Subcutaneous abdominal adipose tissue (tissue), 5 donors: ENCODE results near the gene LEMD3.
"Not testable (repeated sequence)": the region's sequence is repeated elsewhere in the genome, so short reads cannot be mapped to it uniquely, and the experiment has no call there.

Experiments
- H3K27ac ChIP-seq: one replicate; pipeline ENCODE4 v1.7.0; 2013; ENCODE audit warnings: low read depth, mild to moderate bottlenecking, inconsistent platforms, low read length, moderate library complexity
- H3K27me3 ChIP-seq, 5 donors: one replicate each; pipeline ENCODE4 v1.7.0; 2013; ENCODE audit warnings: low read length in 5 of 5, inconsistent platforms in 1 of 5; ENCODE audit not compliant: control insufficient read depth in 5 of 5, insufficient read depth in 4 of 5
- H3K36me3 ChIP-seq, 5 donors: one replicate each; pipeline ENCODE4 v1.7.0; 2013; ENCODE audit warnings: low read length in 5 of 5; ENCODE audit not compliant: control insufficient read depth in 5 of 5, insufficient read depth in 5 of 5
- H3K4me1 ChIP-seq, 5 donors: one replicate each; pipeline ENCODE4 v1.7.0; 2013; ENCODE audit warnings: low read length in 5 of 5, mild to moderate bottlenecking in 3 of 5, moderate library complexity in 1 of 5; ENCODE audit not compliant: control insufficient read depth in 5 of 5, insufficient read depth in 5 of 5
- H3K4me3 ChIP-seq, 5 donors: one replicate each; pipeline ENCODE4 v1.7.0; 2013; ENCODE audit warnings: low read length in 5 of 5, low read depth in 1 of 5
- H3K9ac ChIP-seq, 5 donors: one replicate each; pipeline ENCODE4 v1.7.0; 2013; ENCODE audit warnings: low read length in 5 of 5, mild to moderate bottlenecking in 4 of 5, moderate library complexity in 3 of 5
- H3K9me3 ChIP-seq, 5 donors: one replicate each; pipeline ENCODE4 v1.7.0; 2013; ENCODE audit warnings: low read length in 5 of 5; ENCODE audit not compliant: control insufficient read depth in 5 of 5
- donor health status: healthy.
- donor health status: healthy.
- donor health status: healthy.
- donor health status: healthy.
- donor health status: healthy.

LEMD3 gene

DNA sequence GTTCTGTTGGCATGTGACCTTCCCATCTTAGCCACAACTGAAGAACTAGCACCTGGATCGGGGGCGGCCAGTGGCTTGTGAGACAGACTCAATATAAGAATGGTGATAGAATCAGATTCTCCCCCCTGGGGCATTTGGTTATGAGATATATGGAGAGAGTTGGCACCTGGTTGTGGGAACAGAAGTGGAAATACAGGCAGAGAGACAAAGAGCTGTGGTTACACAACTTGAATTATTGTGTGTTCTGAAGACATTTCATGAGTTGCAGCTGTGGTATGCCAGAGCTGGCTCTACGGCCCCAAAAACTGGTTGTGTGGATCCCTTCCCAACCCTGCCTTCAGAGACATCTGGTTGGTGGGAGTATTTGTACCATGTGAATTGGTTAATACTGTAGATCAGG is 106.2 kb downstream of the LEMD3 start:
- Histone ChIP-seq H3K4me1 (peaks cover 0 to 13% (median 11%) of the 10 kb centered on the region in 5 donors), H3K36me3 (no peaks in the 10 kb centered on the region), H3K4me3 (no peak overlapping the region), H3K9ac (no peak overlapping the region), H3K27me3 (no peaks in the 10 kb centered on the region), H3K9me3 (no peaks in the 10 kb centered on the region), H3K27ac (no peak overlapping the region)

DNA sequence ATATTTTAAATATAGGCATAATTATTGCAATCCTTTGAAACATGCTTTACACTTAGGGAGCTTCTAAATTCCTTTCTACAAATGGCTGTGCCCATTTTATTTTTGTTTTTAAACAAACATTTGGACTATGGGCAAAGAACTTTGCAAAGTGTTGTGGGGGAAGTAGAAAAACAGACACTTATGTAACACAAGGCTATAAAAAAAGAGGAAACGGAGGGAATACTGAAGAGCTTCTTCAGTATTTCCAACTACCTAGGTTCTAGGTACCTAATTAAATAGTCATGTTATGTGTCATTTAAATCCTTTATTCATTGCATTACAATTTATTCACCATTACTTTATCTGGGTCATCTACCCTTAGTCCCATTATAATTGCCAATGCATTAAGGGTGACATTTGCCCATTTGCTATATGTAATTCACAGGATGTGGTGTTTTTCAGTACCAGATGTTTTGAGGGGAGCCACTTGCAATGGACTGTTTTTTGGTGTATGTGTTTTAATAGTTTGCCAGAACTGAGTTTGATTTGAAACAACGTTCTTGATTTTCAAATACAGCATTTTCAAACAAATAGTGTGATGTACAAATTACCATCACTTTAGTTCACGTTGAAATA is 107.6 kb downstream of the LEMD3 start:
- H3K9ac ChIP-seq = no peak overlapping the region
- H3K4me1 ChIP-seq = peaks cover 0 to 13% (median 11%) of the 10 kb centered on the region in 5 donors
- H3K36me3 ChIP-seq = no peaks in the 10 kb centered on the region
- no peaks in the 10 kb centered on the region for H3K9me3 ChIP-seq
- H3K27me3 ChIP-seq = no peaks in the 10 kb centered on the region
- H3K4me3 ChIP-seq = no peak overlapping the region
- no peak overlapping the region for H3K27ac ChIP-seq

DNA sequence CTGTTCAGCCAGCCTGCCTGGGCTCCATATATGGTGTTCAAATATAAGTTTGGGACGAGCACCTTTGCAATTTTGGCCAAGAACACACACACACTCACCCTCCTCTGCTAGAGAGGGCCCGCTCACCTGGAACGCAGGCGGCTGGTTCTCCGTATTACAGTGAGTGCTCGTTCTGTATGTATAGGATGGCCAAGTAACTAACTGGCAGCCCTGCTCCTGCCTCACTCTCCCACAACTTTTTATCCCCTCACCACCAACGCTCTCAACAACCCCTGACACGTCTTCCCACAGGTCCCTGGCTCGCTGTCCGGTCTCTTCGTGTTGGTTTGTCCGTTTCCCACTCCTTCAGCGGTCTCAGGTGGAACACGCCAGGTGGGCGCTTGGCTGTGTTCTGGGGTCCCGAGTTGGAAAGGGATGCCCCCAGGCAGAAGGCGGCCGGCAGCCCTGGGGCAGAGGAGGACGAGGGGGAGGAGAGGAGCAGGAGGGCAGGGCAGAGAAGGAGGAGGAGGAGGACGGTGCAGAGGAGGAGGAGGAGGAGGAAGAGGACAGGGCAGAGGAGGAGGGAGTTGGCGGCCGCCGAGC is 108.7 kb downstream of the LEMD3 start:
- peak overlapping the region in 3 of 5 donors; percentile 62 to 92 (median 75) for H3K9ac ChIP-seq
- no peaks in the 10 kb centered on the region for H3K9me3 ChIP-seq
- peak overlapping the region; percentile 66 to 90 (median 80) for H3K4me3 ChIP-seq
- H3K4me1 ChIP-seq = peaks cover 0 to 13% (median 11%) of the 10 kb centered on the region in 5 donors
- H3K36me3 ChIP-seq = no peaks in the 10 kb centered on the region
- H3K27ac ChIP-seq = no peak overlapping the region
- H3K27me3 ChIP-seq = no peaks in the 10 kb centered on the region

DNA sequence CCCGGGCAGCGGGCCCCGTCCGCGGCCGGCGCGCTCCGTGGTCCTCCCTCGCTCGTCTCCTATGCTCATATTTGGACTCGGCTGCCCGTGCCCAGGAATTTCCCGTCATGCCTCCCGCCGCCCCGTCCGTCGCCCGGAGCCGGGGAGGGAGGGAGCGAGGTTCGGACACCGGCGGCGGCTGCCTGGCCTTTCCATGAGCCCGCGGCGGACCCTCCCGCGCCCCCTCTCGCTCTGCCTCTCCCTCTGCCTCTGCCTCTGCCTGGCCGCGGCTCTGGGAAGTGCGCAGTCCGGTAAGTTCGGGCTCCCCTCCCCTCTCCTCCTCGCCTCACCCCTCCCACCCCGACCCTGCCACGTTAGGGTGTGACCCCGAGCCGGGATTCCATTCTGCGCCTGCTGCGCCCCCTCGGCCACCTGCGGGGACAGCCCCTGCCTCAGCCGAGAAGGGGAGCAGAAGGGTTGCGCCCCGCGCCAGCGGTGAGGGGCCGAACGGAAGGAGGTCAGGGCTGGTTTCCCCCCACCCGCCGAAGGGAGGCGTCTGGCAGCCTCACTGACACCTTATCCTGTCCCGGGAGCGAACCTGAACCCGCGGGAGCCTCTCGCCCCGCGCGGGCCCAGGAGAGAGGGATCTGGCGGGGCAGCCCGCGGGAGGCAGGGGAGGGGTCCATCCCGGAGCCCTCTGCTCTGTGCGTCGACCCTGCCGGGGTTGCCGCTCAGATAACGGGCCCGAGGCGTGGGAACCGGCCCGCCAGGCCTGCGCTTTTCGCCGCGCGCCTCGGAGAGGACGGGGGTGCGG is 109.4 kb downstream of the LEMD3 start, which contains the start of gene MSRB3:
TSS of gene MSRB3 (plus strand) at position 108 of the 793 bp plus-strand sequence. CDS start 29,897 bp downstream, outside the sequence.
- H3K27me3 ChIP-seq = no peaks in the 10 kb centered on the region
- peaks cover 0 to 13% (median 11%) of the 10 kb centered on the region in 5 donors for H3K4me1 ChIP-seq
- peak within 1 kb of the TSS; percentile 4 to 92 (median 75) for H3K9ac ChIP-seq
- peak within 1 kb of the TSS; percentile 66 to 90 (median 80) for H3K4me3 ChIP-seq
- H3K9me3 ChIP-seq = no peaks in the 10 kb centered on the region
- H3K27ac ChIP-seq = peak within 1 kb of the TSS; percentile 74
- no peaks in the 10 kb centered on the region for H3K36me3 ChIP-seq

DNA sequence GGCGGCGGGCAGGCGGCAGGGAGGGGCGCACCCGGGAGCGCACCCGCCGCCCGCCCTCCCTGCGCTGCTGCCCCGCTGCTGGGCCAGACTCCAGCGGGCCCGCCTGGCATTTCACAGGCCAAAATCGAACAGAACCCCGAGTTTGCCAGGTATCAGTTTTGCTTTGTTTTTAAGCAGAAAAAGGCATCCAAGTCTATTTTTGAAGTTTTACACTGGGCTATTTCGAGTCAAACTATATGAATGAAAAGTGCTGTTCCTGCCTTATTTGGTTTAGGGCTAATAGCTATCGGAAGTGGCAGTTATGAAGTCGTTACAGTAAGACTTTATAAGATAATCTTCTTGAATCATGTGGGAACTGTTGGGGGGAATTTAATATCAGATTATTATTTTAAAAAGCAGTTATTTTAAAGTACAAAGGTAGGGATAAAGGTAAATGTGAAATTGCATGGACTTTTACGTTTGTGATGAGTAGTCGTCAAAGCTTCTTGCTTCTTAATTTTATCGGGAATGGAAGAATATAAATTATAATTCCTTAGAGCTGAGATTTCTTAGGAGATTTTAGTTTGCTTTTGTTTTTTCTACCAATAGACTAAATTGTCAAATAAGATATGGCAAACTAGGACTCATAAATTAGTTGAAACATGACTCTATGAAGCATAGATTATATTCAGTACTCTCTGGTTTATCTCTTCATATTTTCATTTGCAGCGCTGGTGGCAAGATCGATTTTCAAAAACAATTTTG is 110.2 kb downstream of the LEMD3 start:
- peak overlapping the region; percentile 4 to 92 (median 71) for H3K9ac ChIP-seq
- H3K4me3 ChIP-seq = peak overlapping the region; percentile 60 to 90 (median 80)
- peaks cover 0 to 13% (median 11%) of the 10 kb centered on the region in 5 donors for H3K4me1 ChIP-seq
- no peaks in the 10 kb centered on the region for H3K9me3 ChIP-seq
- H3K36me3 ChIP-seq = no peaks in the 10 kb centered on the region
- no peaks in the 10 kb centered on the region for H3K27me3 ChIP-seq
- peak overlapping the region; percentile 74 for H3K27ac ChIP-seq

DNA sequence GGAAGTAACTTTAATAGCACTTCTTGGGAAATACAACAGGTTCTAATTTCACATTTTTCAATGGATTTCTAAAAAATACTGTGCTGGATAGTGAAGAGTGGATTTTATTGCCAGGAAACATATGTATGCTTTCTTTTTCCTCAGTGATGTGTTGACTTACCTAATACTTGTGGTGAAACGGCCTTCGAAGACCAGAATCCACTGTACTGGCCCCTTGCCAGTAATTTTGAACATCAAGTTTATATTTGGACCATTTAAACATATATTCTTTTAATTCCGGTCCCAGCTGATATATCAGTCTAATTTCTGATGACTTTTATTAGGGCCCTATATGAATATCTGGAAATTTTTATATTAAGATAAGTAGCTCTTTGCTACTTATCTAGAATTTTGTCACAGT is 110.9 kb downstream of the LEMD3 start:
- Histone ChIP-seq H3K9ac (no peak overlapping the region), H3K9me3 (no peaks in the 10 kb centered on the region), H3K4me1 (peaks cover 0 to 13% (median 11%) of the 10 kb centered on the region in 5 donors), H3K27me3 (no peaks in the 10 kb centered on the region), H3K27ac (no peak overlapping the region), H3K36me3 (no peaks in the 10 kb centered on the region), H3K4me3 (no peak overlapping the region)

DNA sequence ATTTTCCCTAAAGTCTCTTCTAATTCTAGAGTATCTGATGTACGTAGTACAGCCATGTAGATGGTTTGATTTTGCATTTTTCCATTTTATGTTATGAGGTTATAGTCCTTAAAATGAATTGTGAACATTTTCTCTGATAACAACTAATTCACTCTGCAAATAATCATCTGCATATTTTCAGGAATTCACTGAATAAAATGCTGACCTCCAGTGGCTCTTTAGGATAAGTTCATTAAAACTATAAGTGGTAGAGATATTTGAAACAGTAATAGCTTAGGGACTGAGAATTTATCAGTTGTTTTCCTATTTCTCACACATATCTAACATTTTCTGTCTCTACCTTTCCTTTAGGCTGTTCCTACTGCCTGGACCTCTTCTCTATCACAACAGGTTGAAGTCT is 113.5 kb downstream of the LEMD3 start:
- peaks cover 0 to 19% (median 14%) of the 10 kb centered on the region in 5 donors for H3K4me1 ChIP-seq

DNA sequence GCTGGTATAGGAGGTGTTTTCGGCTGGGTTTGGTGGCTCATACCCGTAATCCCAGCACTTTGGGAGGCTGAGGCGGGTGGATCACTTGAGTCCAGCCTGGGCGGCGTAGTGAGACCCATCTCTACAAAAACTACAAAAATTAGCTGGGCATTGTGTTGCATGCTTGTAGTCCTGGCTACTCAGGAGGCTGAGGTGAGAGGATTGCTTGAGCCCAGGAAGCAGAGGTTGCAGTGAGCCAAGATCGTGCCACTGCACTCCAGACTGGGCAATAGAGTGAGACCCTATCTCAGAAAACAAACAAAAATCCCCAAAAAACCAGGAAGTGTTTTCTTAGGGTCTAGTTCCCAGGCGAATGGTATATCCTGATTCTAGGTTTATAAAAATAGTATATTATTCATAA is 116.1 kb downstream of the LEMD3 start:
- not testable (repeated sequence) for H3K36me3 ChIP-seq, H3K27me3 ChIP-seq, H3K27ac ChIP-seq, H3K9me3 ChIP-seq, H3K9ac ChIP-seq, H3K4me1 ChIP-seq, H3K4me3 ChIP-seq

More for the DNA sequence above, 113.5 kb downstream of the LEMD3 start:
- Histone ChIP-seq H3K27me3 (no peaks in the 10 kb centered on the region), H3K9ac (no peak overlapping the region), H3K36me3 (no peaks in the 10 kb centered on the region), H3K9me3 (no peaks in the 10 kb centered on the region), H3K4me3 (no peak overlapping the region), H3K27ac (no peak overlapping the region)

DNA sequence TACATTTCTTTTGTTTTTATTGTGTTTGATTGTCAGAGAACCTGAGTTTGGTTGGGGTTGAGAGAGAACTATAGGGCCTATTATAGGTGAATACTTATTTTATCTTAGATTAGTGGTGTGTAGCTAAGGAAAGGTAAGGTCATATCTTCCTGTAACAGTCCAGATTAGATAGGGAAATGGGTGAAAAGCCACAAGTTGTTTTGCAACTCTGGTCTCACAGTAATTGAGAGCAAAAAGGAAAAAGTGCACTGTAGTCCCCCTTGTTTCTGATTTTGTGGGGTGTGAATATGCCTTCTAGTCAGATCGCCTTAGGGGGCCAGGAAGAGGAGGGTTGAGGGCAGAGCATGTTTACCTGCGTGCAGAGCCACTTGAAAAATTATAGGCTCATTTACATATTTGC is 118.0 kb downstream of the LEMD3 start:
- H3K27ac ChIP-seq = no peak overlapping the region

More for the DNA sequence above, 118.0 kb downstream of the LEMD3 start:
- Histone ChIP-seq H3K4me1 (peaks cover 0 to 6% (median 4%) of the 10 kb centered on the region in 5 donors), H3K36me3 (peaks cover 0 to 5% (median 0%) of the 10 kb centered on the region in 5 donors), H3K27me3 (no peaks in the 10 kb centered on the region), H3K9ac (no peak overlapping the region), H3K9me3 (no peaks in the 10 kb centered on the region), H3K4me3 (no peak overlapping the region)
